Panc1 (cell line): Measurements from ENCODE around the gene USH1C.

Source experiments
- POLR2AphosphoS5 ChIP-seq: IDR thresholded peaks from 2 replicates; pipeline ENCODE4 v1.6.1; 2012; ENCODE audit warnings: mild to moderate bottlenecking, low read depth, low read length, moderate library complexity
- SIN3A ChIP-seq: IDR thresholded peaks from 2 replicates; pipeline ENCODE4 v1.6.1; 2012; ENCODE audit warnings: low read depth, mild to moderate bottlenecking, low read length, moderate library complexity, borderline replicate concordance; ENCODE audit not compliant: insufficient read depth
- TCF7L2 ChIP-seq: IDR thresholded peaks from 2 replicates; pipeline ENCODE4 v1.6.1; 2011; ENCODE audit warnings: mild to moderate bottlenecking, low read depth, low read length, inconsistent platforms
- TF ChIP-seq, protein P1 (sequence below): fragments of 450-650 bp; IDR thresholded peaks from 2 replicates; pipeline ENCODE4 v1.5.1; 2017; ENCODE audit warnings: mild to moderate bottlenecking
- TF ChIP-seq, protein P2 (sequence below), 2 experiments: IDR thresholded peaks; 2 replicates each; pipeline ENCODE4 v1.6.1; 2011 to 2012; ENCODE audit warnings: low read depth in 2 of 2, control low read depth in 1 of 2, low read length in 1 of 2, mild to moderate bottlenecking in 1 of 2, moderate library complexity in 1 of 2; ENCODE audit not compliant: insufficient read depth in 1 of 2

DNA sequence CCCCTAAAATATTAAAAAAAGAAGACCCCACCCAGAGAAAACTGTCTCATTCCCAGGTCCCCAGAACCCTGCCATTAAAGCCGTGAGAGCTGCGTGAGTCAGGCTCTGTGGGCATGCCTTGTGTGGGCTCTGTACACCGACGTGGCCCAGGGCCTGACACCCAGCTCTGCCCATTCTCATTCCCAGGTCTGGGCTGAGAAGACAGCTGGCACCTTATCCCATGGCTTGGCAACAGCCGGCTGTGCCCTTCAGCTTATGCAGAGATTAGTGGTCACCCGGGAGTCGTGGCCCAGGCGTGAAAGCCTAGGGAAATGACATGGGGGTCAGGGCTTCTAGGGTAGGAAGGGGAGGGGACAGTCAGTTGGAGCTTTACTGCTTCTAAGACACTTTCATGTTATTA, 34.7 kb upstream of the USH1C start:
- no peak for TF ChIP-seq TCF7L2
- TF ChIP-seq, protein P1, sequence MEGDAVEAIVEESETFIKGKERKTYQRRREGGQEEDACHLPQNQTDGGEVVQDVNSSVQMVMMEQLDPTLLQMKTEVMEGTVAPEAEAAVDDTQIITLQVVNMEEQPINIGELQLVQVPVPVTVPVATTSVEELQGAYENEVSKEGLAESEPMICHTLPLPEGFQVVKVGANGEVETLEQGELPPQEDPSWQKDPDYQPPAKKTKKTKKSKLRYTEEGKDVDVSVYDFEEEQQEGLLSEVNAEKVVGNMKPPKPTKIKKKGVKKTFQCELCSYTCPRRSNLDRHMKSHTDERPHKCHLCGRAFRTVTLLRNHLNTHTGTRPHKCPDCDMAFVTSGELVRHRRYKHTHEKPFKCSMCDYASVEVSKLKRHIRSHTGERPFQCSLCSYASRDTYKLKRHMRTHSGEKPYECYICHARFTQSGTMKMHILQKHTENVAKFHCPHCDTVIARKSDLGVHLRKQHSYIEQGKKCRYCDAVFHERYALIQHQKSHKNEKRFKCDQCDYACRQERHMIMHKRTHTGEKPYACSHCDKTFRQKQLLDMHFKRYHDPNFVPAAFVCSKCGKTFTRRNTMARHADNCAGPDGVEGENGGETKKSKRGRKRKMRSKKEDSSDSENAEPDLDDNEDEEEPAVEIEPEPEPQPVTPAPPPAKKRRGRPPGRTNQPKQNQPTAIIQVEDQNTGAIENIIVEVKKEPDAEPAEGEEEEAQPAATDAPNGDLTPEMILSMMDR = no peak
- no peak for TF ChIP-seq POLR2AphosphoS5
- TF ChIP-seq, protein P2, sequence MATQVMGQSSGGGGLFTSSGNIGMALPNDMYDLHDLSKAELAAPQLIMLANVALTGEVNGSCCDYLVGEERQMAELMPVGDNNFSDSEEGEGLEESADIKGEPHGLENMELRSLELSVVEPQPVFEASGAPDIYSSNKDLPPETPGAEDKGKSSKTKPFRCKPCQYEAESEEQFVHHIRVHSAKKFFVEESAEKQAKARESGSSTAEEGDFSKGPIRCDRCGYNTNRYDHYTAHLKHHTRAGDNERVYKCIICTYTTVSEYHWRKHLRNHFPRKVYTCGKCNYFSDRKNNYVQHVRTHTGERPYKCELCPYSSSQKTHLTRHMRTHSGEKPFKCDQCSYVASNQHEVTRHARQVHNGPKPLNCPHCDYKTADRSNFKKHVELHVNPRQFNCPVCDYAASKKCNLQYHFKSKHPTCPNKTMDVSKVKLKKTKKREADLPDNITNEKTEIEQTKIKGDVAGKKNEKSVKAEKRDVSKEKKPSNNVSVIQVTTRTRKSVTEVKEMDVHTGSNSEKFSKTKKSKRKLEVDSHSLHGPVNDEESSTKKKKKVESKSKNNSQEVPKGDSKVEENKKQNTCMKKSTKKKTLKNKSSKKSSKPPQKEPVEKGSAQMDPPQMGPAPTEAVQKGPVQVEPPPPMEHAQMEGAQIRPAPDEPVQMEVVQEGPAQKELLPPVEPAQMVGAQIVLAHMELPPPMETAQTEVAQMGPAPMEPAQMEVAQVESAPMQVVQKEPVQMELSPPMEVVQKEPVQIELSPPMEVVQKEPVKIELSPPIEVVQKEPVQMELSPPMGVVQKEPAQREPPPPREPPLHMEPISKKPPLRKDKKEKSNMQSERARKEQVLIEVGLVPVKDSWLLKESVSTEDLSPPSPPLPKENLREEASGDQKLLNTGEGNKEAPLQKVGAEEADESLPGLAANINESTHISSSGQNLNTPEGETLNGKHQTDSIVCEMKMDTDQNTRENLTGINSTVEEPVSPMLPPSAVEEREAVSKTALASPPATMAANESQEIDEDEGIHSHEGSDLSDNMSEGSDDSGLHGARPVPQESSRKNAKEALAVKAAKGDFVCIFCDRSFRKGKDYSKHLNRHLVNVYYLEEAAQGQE (IDR thresholded peaks at IDR 0.05; ENCODE audit: insufficient read depth in 1 of 2, low read depth in 2 of 2, low read length in 1 of 2) = no peak
- TF ChIP-seq SIN3A = no peak
